Liver (tissue), 9 donors: Measurements from ENCODE around the gene NSUN3. TPM values are rescaled to one million over a fixed set of nuclear protein-coding genes. Genes with fewer than 3 reads are reported as not detected.

ENCODE experiments used
- DNase-seq: peaks from one replicate; pipeline ENCODE4 v3.0.0-alpha.2; 2017; ENCODE audit warnings: low spot score
- H3K27ac ChIP-seq, 2 donors: one replicate each; pipeline ENCODE4 v1.7.0; 2013; ENCODE audit warnings: inconsistent platforms in 2 of 2, low read length in 2 of 2, control low read depth in 1 of 2, low read depth in 1 of 2, mild to moderate bottlenecking in 1 of 2
- H3K27me3 ChIP-seq, 4 donors: one replicate each; pipeline versions ENCODE4 v1.6.1 to v1.7.0; 2013; ENCODE audit warnings: low read length in 3 of 4, inconsistent platforms in 1 of 4, mild to moderate bottlenecking in 1 of 4, moderate library complexity in 1 of 4; ENCODE audit not compliant: control insufficient read depth in 4 of 4, insufficient read depth in 4 of 4
- H3K36me3 ChIP-seq, 4 donors: one replicate each; pipeline versions ENCODE4 v1.6.1 to v1.7.0; 2013; ENCODE audit warnings: low read length in 3 of 4, mild to moderate bottlenecking in 3 of 4, low read depth in 1 of 4, moderate library complexity in 1 of 4; ENCODE audit not compliant: control insufficient read depth in 4 of 4, insufficient read depth in 3 of 4
- H3K4me1 ChIP-seq, 4 donors: one replicate each; pipeline versions ENCODE4 v1.6.1 to v1.7.0; 2013; ENCODE audit warnings: low read length in 3 of 4, mild to moderate bottlenecking in 3 of 4, moderate library complexity in 1 of 4; ENCODE audit not compliant: control insufficient read depth in 4 of 4, insufficient read depth in 4 of 4
- H3K4me3 ChIP-seq, 3 donors: one replicate each; pipeline versions ENCODE4 v1.6.1 to v1.7.0; 2013; ENCODE audit warnings: low read length in 3 of 3, control low read depth in 1 of 3, low read depth in 1 of 3, mild to moderate bottlenecking in 1 of 3
- H3K9ac ChIP-seq, 2 donors: one replicate each; pipeline ENCODE4 v1.7.0; 2013; ENCODE audit warnings: low read length in 2 of 2, mild to moderate bottlenecking in 2 of 2, moderate library complexity in 2 of 2, control low read depth in 1 of 2, low read depth in 1 of 2
- H3K9me3 ChIP-seq, 4 donors: one replicate each; pipeline versions ENCODE4 v1.6.1 to v1.7.0; 2013; ENCODE audit warnings: low read length in 3 of 4; ENCODE audit not compliant: control insufficient read depth in 4 of 4
- FOXA1 ChIP-seq: IDR thresholded peaks from 2 replicates; pipeline ENCODE4 v1.6.1; 2016; ENCODE audit warnings: antibody characterized with exemption
- FOXA2 ChIP-seq: IDR thresholded peaks from 2 replicates; pipeline ENCODE4 v1.6.1; 2016; ENCODE audit warnings: antibody characterized with exemption
- GABPA ChIP-seq, 2 donors: IDR thresholded peaks in 1 of 2; conservative IDR thresholded peaks in 1 of 2; 2 replicates each; pipeline ENCODE4 v1.6.1; 2016; ENCODE audit warnings: antibody characterized with exemption in 2 of 2, mild to moderate bottlenecking in 1 of 2, moderate library complexity in 1 of 2
- HNF4A ChIP-seq, 2 donors: conservative IDR thresholded peaks; 2 replicates each; pipeline ENCODE4 v1.6.1; 2016; ENCODE audit warnings: antibody characterized with exemption in 2 of 2, mild to moderate bottlenecking in 2 of 2
- HNF4G ChIP-seq: IDR thresholded peaks from 2 replicates; pipeline ENCODE4 v1.6.1; 2016; ENCODE audit warnings: antibody characterized with exemption
- JUND ChIP-seq, 2 donors: IDR thresholded peaks; 2 replicates each; pipeline ENCODE4 v1.6.1; 2016; ENCODE audit warnings: antibody characterized with exemption in 2 of 2
- NR2F2 ChIP-seq: IDR thresholded peaks from 2 replicates; pipeline ENCODE4 v1.6.1; 2016; ENCODE audit warnings: antibody characterized with exemption
- RAD21 ChIP-seq, 2 donors: IDR thresholded peaks; 2 replicates each; pipeline ENCODE4 v1.6.1; 2016; ENCODE audit warnings: antibody characterized with exemption in 2 of 2, mild to moderate bottlenecking in 2 of 2
- RXRA ChIP-seq, 2 donors: IDR thresholded peaks; 2 replicates each; pipeline ENCODE4 v1.6.1; 2017 to 2018; ENCODE audit warnings: antibody characterized with exemption in 2 of 2, mild to moderate bottlenecking in 1 of 2
- TAF1 ChIP-seq: conservative IDR thresholded peaks from 2 replicates; pipeline ENCODE4 v1.6.1; 2016; ENCODE audit warnings: antibody characterized with exemption, mild to moderate bottlenecking
- YY1 ChIP-seq: IDR thresholded peaks from 2 replicates; pipeline ENCODE4 v1.6.1; 2016; ENCODE audit warnings: antibody characterized with exemption, mild to moderate bottlenecking
- WGBS: extraction: QIAGEN DNeasy Blood & Tissue Kit; methylation state at CpG from one replicate; pipeline ENCODE4 v1.1.7; 2013; 5-methylcytosine and 5-hydroxymethylcytosine counted together
- polyA plus RNA-seq, 2 donors: library from polyadenylated mRNA; stranded (reverse) in 1 of 2; unstranded in 1 of 2; fragments of 200-250 nt in 1 of 2; fragments of >200 nt in 1 of 2; fragmentation: Nextera tagmentation in 1 of 2; extraction: Ambion mirVana in 1 of 2; gene quantifications; one replicate each; pipeline versions ENCODE4 v1.2.1 to v1.2.3, GENCODE V29; 2013 to 2015
- total RNA-seq, 2 donors: library from RNA; depleted of rRNA; stranded (reverse); fragments of >200 nt; gene quantifications; one replicate each; pipeline ENCODE4 v1.2.3, GENCODE V29; 2014
- TF ChIP-seq, protein P1 (sequence below): fragments of 150-350 bp; IDR thresholded peaks from 2 replicates; pipeline ENCODE4 v1.5.1; 2017; ENCODE audit warnings: improper control_type of control experiment, low read depth, low read length; ENCODE audit not compliant: missing input control
- TF ChIP-seq, protein P2 (sequence below): IDR thresholded peaks from 2 replicates; pipeline ENCODE4 v1.6.1; 2016; ENCODE audit warnings: antibody characterized with exemption
- TF ChIP-seq, protein P3 (sequence below): IDR thresholded peaks from 2 replicates; pipeline ENCODE4 v1.6.1; 2016; ENCODE audit warnings: antibody characterized with exemption
- TF ChIP-seq, protein P4 (sequence below): IDR thresholded peaks from 2 replicates; pipeline ENCODE4 v1.6.1; 2016; ENCODE audit warnings: antibody characterized with exemption, mild to moderate bottlenecking
- TF ChIP-seq, protein P5 (sequence below): IDR thresholded peaks from 2 replicates; pipeline ENCODE4 v1.6.1; 2016; ENCODE audit warnings: antibody characterized with exemption
- donor health status: healthy.
- donor health status: healthy.
- donor health status: healthy.
- donor health status: healthy.
- donor health status: healthy.

NSUN3 gene
- total and polyA plus RNA-seq, 4 donors = 3.8 to 14.6 (median 8.1) TPM

DNA sequence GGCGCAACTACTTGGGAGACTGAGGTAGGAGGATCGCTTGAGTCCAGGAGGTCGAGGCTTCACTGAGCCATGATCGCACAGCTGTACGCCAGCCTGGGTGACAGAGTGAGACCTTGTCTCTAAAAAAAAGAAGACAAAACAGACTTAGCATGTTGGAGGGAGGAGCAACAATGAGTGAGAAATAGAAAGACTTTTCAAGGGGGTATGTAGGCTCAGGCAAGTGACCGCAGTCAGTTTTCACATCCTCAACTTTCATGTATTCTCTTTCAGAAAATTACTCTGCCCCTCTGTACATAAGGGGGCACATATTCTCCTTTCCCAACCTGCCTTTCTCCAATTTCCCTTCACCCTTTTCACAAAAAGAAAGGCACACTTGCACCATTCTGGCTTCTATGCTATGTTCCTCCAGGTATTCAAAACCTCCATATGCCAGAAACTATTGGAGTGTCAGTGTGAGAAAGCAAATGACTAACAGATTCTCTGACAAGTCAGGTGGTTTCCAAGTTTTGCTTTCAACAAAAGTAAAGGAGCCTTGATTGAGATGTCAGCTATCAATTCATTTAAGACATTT lies 7.6 kb downstream of the NSUN3 start:
- H3K4me1 ChIP-seq = peaks cover 0 to 3% (median 0%) of the 10 kb centered on the region in 4 donors
- H3K9me3 ChIP-seq = no peaks in the 10 kb centered on the region

DNA sequence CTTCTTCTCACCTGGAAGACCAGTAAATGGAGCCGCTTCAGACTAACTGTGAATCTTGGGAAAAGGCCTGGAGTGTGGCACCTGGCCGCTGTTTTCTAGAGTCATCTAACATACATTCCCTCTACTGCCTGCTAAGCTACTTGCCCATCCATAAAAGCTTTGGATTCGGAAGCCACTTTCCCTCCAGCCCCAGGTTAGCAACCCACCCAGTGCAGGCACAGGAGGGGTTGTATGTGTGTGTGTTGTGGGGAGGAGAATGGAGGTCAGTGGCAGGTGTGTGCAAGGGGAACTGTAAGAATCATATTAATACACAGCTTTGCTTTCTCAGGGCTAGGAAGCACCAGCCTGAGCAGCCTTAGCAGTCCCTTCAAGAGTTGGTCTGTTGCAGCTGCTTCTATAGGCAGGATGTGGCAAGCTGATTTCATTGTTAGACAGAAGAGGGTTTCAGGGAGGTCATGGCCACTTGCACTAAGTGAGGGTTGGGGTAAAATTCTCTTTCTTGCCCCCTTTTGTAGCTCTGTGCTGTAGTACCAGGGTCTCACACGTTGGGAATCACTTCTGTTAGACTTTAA lies 8.9 kb downstream of the NSUN3 start:
- H3K9ac ChIP-seq = no peak overlapping the region
- H3K4me3 ChIP-seq = no peak overlapping the region
- no peak for TF ChIP-seq NR2F2
- TF ChIP-seq, protein P1, sequence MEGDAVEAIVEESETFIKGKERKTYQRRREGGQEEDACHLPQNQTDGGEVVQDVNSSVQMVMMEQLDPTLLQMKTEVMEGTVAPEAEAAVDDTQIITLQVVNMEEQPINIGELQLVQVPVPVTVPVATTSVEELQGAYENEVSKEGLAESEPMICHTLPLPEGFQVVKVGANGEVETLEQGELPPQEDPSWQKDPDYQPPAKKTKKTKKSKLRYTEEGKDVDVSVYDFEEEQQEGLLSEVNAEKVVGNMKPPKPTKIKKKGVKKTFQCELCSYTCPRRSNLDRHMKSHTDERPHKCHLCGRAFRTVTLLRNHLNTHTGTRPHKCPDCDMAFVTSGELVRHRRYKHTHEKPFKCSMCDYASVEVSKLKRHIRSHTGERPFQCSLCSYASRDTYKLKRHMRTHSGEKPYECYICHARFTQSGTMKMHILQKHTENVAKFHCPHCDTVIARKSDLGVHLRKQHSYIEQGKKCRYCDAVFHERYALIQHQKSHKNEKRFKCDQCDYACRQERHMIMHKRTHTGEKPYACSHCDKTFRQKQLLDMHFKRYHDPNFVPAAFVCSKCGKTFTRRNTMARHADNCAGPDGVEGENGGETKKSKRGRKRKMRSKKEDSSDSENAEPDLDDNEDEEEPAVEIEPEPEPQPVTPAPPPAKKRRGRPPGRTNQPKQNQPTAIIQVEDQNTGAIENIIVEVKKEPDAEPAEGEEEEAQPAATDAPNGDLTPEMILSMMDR = no peak
- no peak for TF ChIP-seq RXRA (IDR thresholded peaks at IDR 0.05)
- no peak for TF ChIP-seq TAF1
- TF ChIP-seq YY1 = no peak
- TF ChIP-seq FOXA2 = no peak
- TF ChIP-seq, protein P2, sequence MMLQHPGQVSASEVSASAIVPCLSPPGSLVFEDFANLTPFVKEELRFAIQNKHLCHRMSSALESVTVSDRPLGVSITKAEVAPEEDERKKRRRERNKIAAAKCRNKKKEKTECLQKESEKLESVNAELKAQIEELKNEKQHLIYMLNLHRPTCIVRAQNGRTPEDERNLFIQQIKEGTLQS = no peak
- TF ChIP-seq, protein P3, sequence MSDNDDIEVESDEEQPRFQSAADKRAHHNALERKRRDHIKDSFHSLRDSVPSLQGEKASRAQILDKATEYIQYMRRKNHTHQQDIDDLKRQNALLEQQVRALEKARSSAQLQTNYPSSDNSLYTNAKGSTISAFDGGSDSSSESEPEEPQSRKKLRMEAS = no peak
- no peak for TF ChIP-seq RAD21 (IDR thresholded peaks at IDR 0.05)
- WGBS = 90% methylated on average over 4 of the region's 4 CpGs
- H3K36me3 ChIP-seq = peaks cover 2 to 11% (median 3%) of the 10 kb centered on the region in 4 donors
- peaks cover 0 to 3% (median 0%) of the 10 kb centered on the region in 4 donors for H3K4me1 ChIP-seq
- H3K27me3 ChIP-seq = no peaks in the 10 kb centered on the region
- H3K9me3 ChIP-seq = no peaks in the 10 kb centered on the region
- no peak overlapping the region for H3K27ac ChIP-seq
- no peak for DNase-seq

More for the DNA sequence above, 7.6 kb downstream of the NSUN3 start:
- Histone ChIP-seq H3K36me3 (peaks cover 2 to 8% (median 3%) of the 10 kb centered on the region in 4 donors), H3K27ac (no peak overlapping the region), H3K4me3 (no peak overlapping the region), H3K27me3 (no peaks in the 10 kb centered on the region), H3K9ac (no peak overlapping the region)
- DNase-seq = no peak
- 97% methylated on average over 6 of the region's 6 CpGs for WGBS
- TF ChIP-seq, protein P4, sequence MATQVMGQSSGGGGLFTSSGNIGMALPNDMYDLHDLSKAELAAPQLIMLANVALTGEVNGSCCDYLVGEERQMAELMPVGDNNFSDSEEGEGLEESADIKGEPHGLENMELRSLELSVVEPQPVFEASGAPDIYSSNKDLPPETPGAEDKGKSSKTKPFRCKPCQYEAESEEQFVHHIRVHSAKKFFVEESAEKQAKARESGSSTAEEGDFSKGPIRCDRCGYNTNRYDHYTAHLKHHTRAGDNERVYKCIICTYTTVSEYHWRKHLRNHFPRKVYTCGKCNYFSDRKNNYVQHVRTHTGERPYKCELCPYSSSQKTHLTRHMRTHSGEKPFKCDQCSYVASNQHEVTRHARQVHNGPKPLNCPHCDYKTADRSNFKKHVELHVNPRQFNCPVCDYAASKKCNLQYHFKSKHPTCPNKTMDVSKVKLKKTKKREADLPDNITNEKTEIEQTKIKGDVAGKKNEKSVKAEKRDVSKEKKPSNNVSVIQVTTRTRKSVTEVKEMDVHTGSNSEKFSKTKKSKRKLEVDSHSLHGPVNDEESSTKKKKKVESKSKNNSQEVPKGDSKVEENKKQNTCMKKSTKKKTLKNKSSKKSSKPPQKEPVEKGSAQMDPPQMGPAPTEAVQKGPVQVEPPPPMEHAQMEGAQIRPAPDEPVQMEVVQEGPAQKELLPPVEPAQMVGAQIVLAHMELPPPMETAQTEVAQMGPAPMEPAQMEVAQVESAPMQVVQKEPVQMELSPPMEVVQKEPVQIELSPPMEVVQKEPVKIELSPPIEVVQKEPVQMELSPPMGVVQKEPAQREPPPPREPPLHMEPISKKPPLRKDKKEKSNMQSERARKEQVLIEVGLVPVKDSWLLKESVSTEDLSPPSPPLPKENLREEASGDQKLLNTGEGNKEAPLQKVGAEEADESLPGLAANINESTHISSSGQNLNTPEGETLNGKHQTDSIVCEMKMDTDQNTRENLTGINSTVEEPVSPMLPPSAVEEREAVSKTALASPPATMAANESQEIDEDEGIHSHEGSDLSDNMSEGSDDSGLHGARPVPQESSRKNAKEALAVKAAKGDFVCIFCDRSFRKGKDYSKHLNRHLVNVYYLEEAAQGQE = no peak
- no peak for TF ChIP-seq RXRA (IDR thresholded peaks at IDR 0.05)
- no peak for TF ChIP-seq GABPA (IDR thresholded peaks at IDR 0.05 in 1 of 2, conservative IDR thresholded peaks at IDR 0.05 in 1 of 2)
- TF ChIP-seq FOXA1 = no peak
- TF ChIP-seq JUND (IDR thresholded peaks at IDR 0.05) = no peak
- TF ChIP-seq HNF4G = no peak
- TF ChIP-seq, protein P5, sequence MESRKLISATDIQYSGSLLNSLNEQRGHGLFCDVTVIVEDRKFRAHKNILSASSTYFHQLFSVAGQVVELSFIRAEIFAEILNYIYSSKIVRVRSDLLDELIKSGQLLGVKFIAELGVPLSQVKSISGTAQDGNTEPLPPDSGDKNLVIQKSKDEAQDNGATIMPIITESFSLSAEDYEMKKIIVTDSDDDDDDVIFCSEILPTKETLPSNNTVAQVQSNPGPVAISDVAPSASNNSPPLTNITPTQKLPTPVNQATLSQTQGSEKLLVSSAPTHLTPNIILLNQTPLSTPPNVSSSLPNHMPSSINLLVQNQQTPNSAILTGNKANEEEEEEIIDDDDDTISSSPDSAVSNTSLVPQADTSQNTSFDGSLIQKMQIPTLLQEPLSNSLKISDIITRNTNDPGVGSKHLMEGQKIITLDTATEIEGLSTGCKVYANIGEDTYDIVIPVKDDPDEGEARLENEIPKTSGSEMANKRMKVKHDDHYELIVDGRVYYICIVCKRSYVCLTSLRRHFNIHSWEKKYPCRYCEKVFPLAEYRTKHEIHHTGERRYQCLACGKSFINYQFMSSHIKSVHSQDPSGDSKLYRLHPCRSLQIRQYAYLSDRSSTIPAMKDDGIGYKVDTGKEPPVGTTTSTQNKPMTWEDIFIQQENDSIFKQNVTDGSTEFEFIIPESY = no peak
- no peak for TF ChIP-seq YY1
- TF ChIP-seq HNF4A (conservative IDR thresholded peaks at IDR 0.05) = no peak
- no peak for TF ChIP-seq FOXA2
- TF ChIP-seq, protein P2 = no peak
- no peak for TF ChIP-seq NR2F2
